ENCODE measurements around the gene PYGO2.

DNA sequence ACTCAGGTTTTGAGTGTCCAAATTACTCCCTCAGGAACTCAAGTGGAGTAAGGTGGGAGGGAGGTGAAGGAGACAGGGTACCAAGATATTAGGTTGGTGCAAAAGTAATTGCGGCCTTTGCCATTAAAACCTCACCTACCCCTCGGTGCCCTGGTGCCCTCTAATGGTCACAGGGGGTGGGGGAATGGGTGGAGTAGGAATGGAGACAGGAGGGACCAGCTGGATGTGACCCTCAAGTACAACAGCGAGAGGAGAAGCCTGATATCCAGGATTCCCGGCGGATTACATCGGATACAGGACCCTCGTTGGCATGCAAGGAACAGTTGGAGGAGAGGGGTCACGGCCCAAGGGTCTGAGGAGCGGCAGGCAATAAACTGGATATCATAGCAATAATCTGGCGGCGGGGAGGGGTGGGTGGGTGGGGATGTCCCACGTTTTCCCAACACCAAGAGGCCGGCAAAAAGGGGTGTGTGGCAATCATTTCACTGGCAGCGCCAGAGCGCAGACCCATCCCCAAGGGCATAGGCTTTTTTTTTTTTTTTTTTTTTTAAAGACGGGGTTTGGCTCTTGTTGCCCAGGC is 36.7 kb upstream of the PYGO2 start:
- TF ChIP-seq, protein P1, sequence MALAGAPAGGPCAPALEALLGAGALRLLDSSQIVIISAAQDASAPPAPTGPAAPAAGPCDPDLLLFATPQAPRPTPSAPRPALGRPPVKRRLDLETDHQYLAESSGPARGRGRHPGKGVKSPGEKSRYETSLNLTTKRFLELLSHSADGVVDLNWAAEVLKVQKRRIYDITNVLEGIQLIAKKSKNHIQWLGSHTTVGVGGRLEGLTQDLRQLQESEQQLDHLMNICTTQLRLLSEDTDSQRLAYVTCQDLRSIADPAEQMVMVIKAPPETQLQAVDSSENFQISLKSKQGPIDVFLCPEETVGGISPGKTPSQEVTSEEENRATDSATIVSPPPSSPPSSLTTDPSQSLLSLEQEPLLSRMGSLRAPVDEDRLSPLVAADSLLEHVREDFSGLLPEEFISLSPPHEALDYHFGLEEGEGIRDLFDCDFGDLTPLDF (CRISPR knock-in tag; IDR thresholded peaks at IDR 0.05), result no peak
- TF ChIP-seq, protein P2, sequence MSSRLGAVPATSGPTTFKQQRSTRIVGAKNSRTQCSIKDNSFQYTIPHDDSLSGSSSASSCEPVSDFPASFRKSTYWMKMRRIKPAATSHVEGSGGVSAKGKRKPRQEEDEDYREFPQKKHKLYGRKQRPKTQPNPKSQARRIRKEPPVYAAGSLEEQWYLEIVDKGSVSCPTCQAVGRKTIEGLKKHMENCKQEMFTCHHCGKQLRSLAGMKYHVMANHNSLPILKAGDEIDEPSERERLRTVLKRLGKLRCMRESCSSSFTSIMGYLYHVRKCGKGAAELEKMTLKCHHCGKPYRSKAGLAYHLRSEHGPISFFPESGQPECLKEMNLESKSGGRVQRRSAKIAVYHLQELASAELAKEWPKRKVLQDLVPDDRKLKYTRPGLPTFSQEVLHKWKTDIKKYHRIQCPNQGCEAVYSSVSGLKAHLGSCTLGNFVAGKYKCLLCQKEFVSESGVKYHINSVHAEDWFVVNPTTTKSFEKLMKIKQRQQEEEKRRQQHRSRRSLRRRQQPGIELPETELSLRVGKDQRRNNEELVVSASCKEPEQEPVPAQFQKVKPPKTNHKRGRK (CRISPR knock-in tag; IDR thresholded peaks at IDR 0.05; ENCODE audit: borderline replicate concordance), result no peak
- no peak for TF ChIP-seq ZNF232 (CRISPR knock-in tag; IDR thresholded peaks at IDR 0.05)

All from WTC11 (cell line).